Glomerular visceral epithelial cell (primary cell): ENCODE results near the gene SEMA3A.
"Not testable (repeated sequence)": the region's sequence is repeated elsewhere in the genome, so short reads cannot be mapped to it uniquely, and the experiment has no call there.

Experiments used
- DNase-seq: peaks from one replicate; pipeline ENCODE4 v3.0.0-alpha.2; 2016; ENCODE audit errors: extremely low spot score

SEMA3A gene

DNA sequence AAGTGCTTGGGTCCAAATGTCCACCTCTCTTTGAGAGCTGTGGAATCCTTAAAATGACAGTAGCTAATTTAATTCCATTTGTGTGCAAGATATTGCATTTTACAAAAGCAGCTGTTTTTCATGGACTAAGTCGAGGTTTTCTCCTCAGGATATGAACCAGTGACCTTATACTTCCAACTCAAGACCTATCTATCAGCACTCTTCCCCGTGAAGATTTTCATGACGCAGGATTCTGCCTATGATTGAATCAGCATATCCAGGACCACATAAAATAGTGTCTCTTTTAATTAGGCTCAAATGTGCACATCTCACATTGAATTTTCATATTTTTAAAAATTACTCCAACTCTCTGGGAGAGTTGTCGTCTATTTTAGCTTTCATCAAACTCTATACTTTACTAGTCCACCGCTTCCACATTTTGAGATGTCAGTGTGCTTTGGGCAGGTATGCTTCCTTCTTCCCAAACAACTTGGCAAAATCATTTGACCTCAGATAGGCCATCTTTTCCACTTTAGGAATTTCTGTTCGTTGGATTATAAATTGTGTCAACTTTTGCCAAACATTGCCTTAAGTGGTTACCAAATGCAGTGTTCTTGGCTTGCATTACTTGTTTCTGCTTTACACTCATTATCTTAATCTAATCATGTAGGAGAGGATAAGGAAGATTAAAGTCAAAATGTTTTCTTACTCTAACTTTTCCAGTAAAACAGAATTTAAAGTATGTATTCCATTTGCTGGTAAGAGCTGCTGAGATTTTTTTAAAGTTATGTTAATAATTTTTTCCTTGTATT, 39.4 kb downstream of the SEMA3A start:
- DNase-seq: no peak

DNA sequence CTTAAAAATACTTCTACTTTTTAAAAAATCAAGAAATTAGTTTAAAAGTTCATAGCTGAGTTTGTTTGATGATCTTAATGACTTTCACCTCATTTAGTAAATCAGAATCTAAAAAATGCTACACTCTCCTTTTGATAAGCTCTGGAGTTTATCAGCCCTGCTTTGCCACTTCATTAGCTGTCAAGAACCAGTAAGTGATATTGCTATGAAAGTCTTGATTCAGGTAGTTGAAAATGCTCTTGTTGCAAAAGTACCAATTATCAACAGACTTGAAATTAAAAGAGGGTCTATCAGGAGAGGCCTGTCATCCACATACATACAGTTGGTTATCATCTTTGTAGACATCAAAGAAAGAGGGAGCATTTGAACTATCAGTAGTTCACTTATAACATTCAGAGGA, 41.6 kb downstream of the SEMA3A start:
- DNase-seq: no peak

DNA sequence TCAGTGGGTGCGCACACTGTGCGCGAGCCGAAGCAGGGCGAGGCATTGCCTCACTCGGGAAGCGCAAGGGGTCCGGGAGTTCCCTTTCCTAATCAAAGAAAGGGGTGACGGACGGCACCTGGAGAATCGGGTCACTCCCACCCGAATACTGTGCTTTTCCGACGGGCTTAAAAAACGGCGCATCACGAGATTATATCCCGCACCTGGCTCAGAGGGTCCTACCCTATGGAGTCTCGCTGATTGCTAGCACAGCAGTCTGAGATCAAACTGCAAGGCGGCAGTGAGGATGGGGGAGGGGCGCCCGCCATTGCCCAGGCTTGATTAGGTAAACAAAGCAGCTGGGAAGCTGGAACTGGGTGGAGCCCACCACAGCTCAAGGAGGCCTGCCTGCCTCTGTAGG, 44.2 kb downstream of the SEMA3A start:
- DNase-seq: not testable (repeated sequence)

DNA sequence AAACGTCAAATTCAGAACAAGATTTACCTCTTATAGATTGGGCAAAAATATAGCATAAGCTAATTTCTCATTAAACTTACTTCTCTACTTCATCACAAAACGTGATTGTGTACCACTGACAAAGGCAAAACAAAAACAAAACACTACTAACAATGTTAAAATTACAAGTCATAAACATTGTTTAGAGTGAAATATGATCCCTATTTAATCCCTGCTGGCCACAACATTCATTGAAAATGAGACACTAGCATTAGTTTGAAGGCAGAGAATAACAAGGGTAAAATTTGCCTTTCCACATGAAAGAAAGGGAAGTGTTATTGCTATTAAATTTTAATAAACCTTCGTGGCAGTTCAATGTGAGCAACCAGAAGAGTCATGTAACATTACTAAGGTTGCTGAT, 45.0 kb downstream of the SEMA3A start:
- DNase-seq: no peak

DNA sequence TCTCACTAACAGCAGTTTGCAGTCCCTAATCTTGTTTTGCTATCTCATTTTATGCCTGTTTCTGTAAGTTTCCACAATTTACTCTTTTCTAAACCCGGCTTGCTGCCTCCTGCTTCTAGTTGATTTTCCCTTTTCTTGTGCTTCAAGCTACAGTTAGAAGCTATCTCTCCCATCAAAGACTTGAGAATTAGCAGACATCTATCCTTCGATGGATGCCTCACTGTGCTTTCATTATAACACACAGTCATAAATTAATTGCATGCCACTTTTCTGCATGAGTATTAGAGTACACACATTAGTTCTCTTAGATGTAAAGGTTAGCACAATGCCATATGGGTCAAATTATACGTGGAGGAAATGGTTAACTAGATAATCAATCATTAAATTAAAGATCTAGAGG, 48.7 kb downstream of the SEMA3A start:
- no peak for DNase-seq

DNA sequence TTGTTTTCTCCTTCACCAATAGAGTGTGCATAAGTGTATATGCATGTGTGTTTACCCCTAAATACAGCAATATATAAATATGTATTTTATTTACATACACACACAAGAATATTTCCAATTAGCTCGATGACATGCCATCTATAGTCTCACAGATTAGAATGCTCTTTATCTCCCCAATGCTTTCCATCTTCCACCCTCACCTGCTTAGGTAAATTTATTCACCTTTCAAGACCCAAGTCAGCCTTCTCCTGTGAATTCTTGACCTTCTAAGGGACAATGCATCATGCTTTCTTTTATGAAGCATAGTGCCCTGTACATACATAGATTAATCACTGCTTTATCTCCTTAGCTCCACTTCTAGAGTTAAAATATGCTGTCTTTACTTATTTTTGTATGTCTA, 49.7 kb downstream of the SEMA3A start:
- DNase-seq: no peak

DNA sequence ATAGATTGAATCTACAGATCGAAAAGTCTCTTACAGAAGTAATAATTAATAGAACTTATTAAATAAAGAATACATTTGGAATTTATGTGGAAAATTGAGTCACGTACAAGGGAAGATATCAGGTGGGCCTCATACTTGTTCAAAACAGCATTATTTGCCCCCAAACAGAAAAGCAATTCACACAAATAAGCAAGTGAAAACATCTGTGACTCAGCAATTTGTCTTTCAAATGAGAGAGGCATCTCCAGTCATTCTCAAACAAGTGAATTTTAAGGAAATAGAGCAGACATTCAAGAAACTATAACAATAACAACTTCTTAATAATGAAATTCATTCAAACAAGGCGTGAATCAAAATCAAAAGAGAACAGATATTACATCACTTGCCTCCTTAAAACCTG, 50.1 kb downstream of the SEMA3A start:
- DNase-seq: no peak

DNA sequence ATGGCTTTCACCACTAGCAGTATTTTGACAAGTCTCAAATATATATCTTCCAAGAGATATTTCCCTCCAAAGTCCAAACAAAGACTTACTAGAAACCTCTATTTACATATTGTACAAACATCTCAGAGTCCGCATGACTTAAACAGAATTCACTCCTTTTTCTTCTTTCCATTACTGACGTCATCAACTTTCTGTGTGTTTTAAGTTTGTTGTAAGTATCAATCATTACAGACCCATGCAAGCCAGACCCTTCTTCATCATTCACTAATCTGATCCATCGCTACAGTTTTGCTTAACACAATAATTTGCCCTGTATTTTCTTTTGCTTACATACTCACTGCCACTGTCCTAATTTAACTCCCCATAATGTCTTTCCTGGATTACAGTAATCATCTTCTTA, 51.9 kb downstream of the SEMA3A start:
- DNase-seq: no peak

DNA sequence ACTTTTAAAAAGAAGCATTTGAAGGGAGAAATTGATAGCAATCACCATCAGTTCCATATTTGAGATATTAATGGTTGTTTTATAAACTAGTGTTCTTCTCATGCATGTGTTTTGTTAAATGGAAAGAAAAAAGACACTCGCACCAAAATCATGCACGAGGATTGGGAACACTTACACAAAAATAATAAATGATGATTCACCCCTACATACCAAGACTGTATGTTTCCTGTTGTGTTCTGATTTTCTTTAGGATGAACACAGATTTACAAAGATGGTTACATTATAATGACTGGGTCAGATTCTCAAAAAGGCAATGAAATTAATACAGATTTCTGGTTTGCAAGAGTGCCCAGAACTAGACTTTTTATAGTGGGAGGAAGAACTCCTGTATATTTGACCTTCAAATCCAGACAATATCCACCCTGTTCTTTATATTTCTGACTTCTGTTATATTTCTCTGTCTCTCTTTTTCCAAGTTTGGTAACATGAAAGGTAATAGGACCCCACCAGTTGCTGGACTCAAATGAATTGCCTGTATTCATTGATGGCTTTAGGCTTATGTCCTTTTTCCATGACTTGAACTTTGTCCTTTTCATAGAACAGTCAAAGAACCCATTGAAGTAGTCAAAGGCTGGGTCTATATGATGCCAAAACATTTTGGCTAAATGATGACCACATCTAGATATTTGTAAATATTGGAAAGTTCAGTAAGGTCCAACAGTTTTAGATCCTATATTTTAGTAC, 54.4 kb downstream of the SEMA3A start:
- no peak for DNase-seq

DNA sequence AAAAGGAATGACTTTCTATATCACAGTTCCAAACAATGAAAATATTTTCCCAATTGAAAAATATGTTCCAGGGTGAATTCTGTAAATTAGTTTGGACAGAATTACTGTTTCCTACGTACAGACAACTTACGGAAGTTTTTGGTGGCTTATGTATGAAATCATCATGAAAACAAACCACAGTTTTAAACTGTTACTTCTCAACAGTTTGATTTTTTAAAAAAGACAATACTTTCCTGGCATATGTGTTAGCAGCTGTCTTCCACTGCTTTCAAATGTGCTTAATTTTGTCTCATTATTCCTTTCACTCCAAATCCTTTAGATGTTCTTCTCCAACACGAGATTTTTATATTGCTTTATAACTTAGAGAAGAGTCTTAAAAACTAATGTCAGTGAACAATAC, 56.2 kb downstream of the SEMA3A start:
- DNase-seq: no peak

DNA sequence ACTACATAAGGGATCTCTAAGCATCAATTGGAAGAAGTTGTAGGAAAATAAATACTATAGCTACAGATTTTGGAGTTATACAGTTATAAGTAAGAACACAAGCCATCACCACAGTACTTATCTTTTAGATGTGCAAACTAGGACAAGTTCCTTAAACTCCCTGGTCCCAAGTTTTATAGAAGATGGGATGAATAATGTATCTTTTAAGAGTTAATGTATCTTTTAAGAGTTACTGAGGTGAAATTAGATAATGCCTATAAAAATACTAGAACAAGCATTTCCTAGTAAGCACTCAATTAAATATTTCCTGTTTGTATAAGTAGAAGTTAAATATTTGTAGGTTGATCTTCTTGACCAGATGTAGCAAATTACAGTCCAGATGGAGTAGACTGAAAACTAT, 56.8 kb downstream of the SEMA3A start:
- DNase-seq: no peak

DNA sequence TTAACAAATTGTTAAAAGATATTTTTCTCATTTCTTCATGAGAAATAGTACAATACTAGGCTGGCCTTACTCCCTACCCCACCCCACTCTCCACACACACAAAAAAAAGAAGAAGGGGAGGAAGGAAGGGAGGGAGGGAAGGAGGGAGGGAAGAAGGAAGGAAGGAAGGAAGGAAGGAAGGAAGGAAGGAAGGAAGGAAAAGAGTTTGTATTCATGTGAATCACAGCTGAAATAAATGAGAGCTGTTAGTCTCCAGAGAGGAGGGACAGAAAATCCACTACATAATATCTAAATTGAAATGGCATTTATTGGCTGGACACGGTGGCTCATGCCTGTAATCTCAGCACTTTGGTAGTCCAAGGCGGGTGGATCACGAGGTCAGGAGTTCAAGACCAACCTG, 57.8 kb downstream of the SEMA3A start:
- no peak for DNase-seq

DNA sequence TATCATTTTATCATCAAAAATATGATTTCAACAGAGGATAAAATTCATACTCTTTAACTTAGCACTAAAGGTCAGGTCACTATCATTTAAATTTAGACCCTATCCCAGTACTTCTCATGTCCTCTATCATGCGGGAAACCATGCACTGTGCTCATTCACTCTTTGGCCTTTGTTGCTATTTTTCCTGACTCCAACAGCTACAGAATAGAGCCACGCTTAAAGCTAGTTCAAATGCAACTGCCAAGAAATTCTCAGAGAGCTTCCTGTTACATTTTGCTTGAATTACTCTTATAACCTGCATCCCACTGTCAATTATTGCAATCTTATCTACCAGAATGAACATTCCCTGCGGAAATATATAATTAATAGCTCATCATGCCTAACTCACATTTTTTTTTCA, 58.3 kb downstream of the SEMA3A start:
- no peak for DNase-seq

DNA sequence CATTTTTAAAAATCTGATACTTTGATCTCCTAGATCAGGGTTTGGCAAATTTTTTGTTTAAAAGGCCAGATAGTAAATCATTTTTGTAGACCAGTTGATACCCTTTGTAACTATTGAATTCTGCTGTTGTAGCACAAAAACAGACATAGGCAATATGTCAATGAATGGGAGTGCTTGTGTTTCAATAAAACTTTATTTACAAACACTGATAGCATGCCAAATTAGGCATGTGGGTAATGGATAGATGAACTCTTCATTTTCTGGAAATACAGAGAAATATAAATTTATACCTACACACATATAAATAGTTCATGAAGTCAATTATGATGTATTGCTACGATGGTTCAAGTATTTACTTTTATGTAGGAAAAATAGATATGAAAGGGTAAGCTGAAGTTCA, 60.4 kb downstream of the SEMA3A start:
- DNase-seq: no peak

DNA sequence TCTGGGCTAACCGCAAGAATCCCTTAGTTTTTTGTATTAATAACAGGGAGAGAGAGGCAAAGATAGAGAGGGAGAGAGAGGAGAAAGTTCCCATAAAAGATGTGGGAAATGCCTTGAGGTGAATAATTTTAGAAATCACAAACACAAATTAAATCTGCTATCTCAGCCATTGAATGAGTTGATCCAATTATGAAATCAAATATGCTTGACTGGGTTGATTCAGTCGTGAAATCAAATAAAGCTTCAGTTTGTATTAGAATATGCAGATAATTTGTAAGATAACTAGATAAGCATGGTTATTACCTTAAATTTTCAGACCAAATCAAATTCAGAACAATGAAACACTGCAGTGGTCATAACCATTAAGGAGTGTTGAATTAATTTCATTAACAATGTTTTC, 68.9 kb downstream of the SEMA3A start:
- no peak for DNase-seq

DNA sequence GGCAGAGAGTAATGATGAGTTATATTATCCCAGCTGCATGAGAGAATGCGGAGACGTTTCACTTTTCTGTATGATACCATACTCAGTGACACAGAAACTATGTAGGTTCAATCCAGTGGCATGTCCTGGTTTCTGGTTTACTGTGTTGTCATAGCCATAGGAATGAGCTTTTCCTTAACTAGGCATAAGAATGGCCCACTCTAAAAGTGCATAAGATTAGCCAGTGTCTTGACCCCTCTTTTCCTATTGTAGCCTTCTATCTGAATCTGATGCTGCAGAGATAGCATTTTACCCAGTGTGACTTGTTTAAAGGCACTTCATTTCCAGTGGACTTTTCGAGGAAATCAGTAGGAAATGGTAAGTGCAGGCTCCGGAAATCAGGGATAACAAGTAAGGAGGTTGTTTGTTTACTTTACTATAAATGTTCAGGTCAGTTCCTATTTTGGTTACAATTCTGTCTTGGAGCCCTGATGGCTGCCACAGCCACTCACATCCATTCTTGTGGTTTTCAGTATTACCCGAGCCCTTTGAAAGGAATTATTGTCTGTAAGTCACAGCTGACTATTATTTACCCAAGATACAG, 70.5 kb downstream of the SEMA3A start:
- DNase-seq: peak; percentile 12

DNA sequence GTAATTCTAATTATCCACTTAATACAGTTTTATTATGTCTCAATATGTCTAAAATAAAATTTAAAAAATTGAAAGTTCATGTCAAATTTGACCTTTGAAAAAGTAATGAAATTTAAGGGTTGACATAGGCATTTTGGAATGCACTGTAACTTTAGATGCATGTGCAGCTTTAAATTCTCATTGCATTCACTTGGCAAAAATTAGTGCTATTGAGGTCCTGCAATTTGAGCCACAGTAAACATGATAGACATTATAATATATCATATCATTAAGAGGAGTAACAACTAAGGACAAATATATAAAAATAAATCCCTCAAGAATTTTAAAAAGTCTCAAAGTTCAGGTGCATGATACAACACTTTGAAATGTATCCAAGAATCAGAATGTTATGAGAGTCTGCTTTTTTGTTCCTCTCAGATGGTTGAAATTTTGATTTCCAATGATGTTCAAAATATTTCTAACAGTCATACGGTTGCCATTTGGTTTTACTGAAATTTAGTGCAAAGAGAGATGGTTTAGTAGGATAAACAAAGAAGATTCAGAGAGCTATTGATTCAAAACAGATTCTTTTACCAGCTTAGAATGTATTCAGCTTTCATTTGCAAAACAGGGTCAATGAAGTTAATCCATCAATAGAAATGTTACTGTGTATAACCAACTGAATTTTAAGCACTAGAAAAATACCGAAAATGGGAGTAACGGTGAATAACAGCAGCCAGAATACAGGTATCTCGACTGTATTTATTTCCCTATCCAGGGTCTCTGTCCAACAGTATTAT, 71.8 kb downstream of the SEMA3A start:
- no peak for DNase-seq

DNA sequence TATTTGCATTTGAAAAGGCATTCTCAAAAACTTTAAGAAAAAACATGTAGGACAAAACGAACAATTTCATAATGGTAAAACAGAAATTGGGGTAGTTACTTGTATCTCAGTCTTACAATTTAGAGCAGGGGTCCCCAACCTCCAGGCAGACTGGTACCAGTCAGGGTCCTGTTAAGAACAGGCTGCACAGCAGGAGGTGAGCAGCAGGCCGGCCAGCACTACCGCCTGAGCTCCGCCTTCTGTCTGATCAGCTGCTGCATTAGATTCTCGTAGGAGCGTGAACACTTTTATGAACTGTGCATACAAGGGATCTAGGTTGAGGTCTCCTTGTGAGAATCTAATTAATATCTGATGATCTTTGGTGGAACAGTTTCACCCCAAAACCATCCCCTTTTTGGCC, 77.3 kb downstream of the SEMA3A start:
- DNase-seq: no peak

DNA sequence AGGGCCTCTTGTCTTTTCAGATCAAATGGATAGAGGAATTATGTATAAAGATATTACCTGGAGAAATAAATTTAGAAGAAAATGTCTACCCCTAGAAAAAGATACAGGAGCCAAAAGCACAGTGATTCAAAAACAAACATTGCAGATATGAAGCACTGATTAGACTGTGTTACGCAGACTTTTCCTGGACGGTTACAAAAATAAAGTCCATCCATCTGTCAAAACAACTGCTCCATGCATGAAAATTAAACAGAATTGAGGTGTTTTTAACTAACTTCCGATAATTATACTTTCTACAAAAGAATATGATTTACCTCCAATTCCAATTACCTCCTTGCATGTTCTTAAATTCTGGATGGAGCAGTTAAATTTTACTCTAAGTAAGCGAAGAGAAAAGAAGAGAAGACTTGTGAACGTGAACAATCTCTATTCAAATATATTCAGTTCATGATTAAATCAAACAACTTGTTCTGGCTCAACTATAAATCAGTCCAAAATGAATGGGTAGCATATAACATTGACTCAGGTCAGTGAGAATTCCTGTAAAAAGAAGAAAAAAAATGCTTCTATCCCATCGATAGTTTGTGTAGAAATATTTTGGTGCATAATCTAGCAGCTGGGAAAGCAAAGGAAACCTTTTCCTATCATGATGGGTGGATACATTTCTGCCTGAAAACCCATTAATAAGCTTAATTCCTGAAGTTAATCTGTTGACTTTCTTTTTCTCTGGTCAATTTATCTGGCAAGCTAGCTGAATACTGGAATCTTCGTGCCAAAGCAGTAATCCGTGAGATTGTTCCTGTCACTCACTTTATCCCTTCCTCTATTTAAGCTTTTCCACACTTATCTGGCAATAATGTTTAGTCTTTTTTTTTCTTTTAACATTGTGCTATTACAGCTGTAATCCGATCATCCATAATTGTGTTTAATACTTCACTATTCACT, 80.4 kb downstream of the SEMA3A start:
- DNase-seq: no peak

DNA sequence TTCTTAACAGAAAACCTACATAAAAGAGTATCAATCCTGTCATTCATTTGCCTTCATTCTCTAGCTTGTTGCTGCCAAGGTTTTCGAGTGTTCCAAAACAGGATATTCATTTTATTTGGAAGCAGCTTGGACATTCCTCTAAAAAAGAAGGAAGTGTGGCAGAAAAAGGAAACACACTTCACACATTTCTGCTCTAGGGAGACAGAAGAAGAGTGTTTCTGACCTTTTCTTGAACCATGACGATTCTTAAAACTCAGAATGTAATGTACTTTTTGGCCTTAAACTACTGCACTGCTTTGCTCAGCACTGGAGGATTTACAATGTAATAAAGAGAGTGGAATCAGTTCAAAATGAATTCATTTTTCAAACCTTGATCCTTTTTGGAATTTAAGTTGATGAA, 81.3 kb downstream of the SEMA3A start:
- no peak for DNase-seq

DNA sequence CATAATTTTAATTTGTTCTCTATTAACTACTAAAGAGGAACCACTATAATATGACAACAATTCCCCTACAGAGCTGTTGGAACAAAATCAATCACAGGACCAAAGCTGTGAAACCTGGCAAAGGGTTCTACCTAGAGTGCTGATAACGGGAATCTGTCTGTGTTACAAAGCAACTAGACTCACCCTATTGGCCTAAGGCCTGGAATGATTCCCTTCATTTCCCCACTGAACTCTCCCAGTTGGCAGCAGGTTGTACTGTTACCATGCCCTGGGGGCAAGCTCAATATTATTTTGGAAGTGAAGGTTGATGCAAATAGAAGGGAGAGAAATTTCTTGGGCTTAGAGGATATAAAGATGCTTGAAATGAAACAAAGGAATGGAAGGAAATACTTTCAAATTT, 81.8 kb downstream of the SEMA3A start:
- no peak for DNase-seq
